Stimulated activated CD8-positive, alpha-beta memory T cell treated with anti-CD3 and anti-CD28 coated beads, Interleukin-15, amount 100 ng/mL, for 48 hours (primary cell): ENCODE measurements around the gene FRRS1.
"Not testable (repeated sequence)": the region's sequence is repeated elsewhere in the genome, so short reads cannot be mapped to it uniquely, and the experiment has no call there.

ENCODE experiments used
- DNase-seq, 2 donors: peaks; one replicate each; pipeline ENCODE4 v3.0.0-alpha.2; 2020; ENCODE audit warnings: low read depth in 2 of 2

FRRS1 gene

GRCh38 chr1:99764909-99765308, 1.5 kb downstream of the FRRS1 start:
- DNase-seq = no peak

- no peak for DNase-seq
These were observed 2.0 kb downstream of the FRRS1 start for GRCh38 chr1:99764439-99764838.

GRCh38 chr1:99763956-99764355, 2.5 kb downstream of the FRRS1 start:
- DNase-seq = no peak

- DNase-seq = no peak
These were observed 4.7 kb downstream of the FRRS1 start for GRCh38 chr1:99761774-99762173.

- no peak for DNase-seq
These were observed 6.8 kb downstream of the FRRS1 start for GRCh38 chr1:99759518-99760160.

GRCh38 chr1:99758686-99759517, 7.5 kb downstream of the FRRS1 start:
- DNase-seq = not testable (repeated sequence)

GRCh38 chr1:99758073-99758511, 8.3 kb downstream of the FRRS1 start:
- DNase-seq = no peak

GRCh38 chr1:99756598-99756997, 9.8 kb downstream of the FRRS1 start:
- no peak for DNase-seq

- DNase-seq = no peak
These were observed 10.8 kb downstream of the FRRS1 start for GRCh38 chr1:99755664-99756063.

- no peak for DNase-seq
These were observed 11.7 kb downstream of the FRRS1 start for GRCh38 chr1:99754697-99755096.

- no peak for DNase-seq
These were observed 12.3 kb downstream of the FRRS1 start for GRCh38 chr1:99754055-99754626.

- DNase-seq = no peak
These were observed 14.4 kb downstream of the FRRS1 start for GRCh38 chr1:99751877-99752504.

- DNase-seq = no peak
These were observed 16.7 kb downstream of the FRRS1 start for GRCh38 chr1:99749504-99750347.

- no peak for DNase-seq
These were observed 18.0 kb downstream of the FRRS1 start for GRCh38 chr1:99748419-99748818.

GRCh38 chr1:99745684-99746083, 20.8 kb downstream of the FRRS1 start:
- no peak for DNase-seq

- no peak for DNase-seq
These were observed 21.4 kb downstream of the FRRS1 start for GRCh38 chr1:99745061-99745460.

- no peak for DNase-seq
These were observed 26.3 kb downstream of the FRRS1 start for GRCh38 chr1:99740141-99740540.

GRCh38 chr1:99738858-99739465, 27.5 kb downstream of the FRRS1 start:
- DNase-seq = no peak

- DNase-seq = no peak
These were observed 29.4 kb downstream of the FRRS1 start for GRCh38 chr1:99737016-99737415.

GRCh38 chr1:99735852-99736251, 30.6 kb downstream of the FRRS1 start:
- DNase-seq = no peak

GRCh38 chr1:99731384-99731783, 35.1 kb downstream of the FRRS1 start:
- no peak for DNase-seq
